MM.1S (cell line): ENCODE data around the gene AUTS2.

Experiments
- DNase-seq: peaks from one replicate; pipeline ENCODE4 v3.0.0-alpha.2; 2015
- H2AFZ ChIP-seq: fragments of 300-600 bp; sonication (generic); 2 replicates; pipeline ENCODE4 v1.6.0; 2016; ENCODE audit warnings: antibody characterized with exemption, low read length
- H3F3A ChIP-seq: fragments of 300-600 bp; sonication (generic); 2 replicates; pipeline ENCODE4 v1.6.1; 2016; ENCODE audit warnings: mild to moderate bottlenecking, antibody characterized with exemption, low read length, moderate library complexity, mixed read lengths; ENCODE audit not compliant: insufficient read depth
- H3K27ac ChIP-seq: fragments of 300-600 bp; sonication (generic); 2 replicates; pipeline ENCODE4 v1.5.1; 2016; ENCODE audit warnings: mild to moderate bottlenecking, low read length
- H3K27me3 ChIP-seq: fragments of 300-600 bp; sonication (generic); replicated peaks from 2 replicates; pipeline ENCODE4 v1.6.0; 2016; ENCODE audit warnings: low read length; ENCODE audit not compliant: insufficient read depth
- H3K36me3 ChIP-seq: fragments of 300-600 bp; sonication (generic); replicated peaks from 2 replicates; pipeline ENCODE4 v1.6.1; 2016; ENCODE audit warnings: mild to moderate bottlenecking, low read length, mixed read lengths; ENCODE audit not compliant: insufficient read depth
- H3K4me1 ChIP-seq: fragments of 300-600 bp; sonication (generic); 2 replicates; pipeline ENCODE4 v1.6.1; 2016; ENCODE audit warnings: low read length, mixed read lengths
- H3K4me2 ChIP-seq: fragments of 300-600 bp; sonication (generic); 2 replicates; pipeline ENCODE4 v1.6.0; 2016; ENCODE audit warnings: low read depth, low read length
- H3K4me3 ChIP-seq: fragments of 300-600 bp; sonication (generic); 2 replicates; pipeline ENCODE4 v1.5.1; 2016; ENCODE audit warnings: low read length, mixed read lengths
- H3K79me2 ChIP-seq: fragments of 300-600 bp; sonication (generic); 2 replicates; pipeline ENCODE4 v1.6.1; 2016; ENCODE audit warnings: mixed run types, low read length, mixed read lengths
- H3K9ac ChIP-seq: fragments of 300-600 bp; sonication (generic); 2 replicates; pipeline ENCODE4 v1.6.1; 2016; ENCODE audit warnings: low read length, mixed read lengths
- H3K9me2 ChIP-seq: fragments of 300-600 bp; sonication (generic); replicated peaks from 2 replicates; pipeline ENCODE4 v1.6.1; 2016; ENCODE audit warnings: mild to moderate bottlenecking, low read length, mixed read lengths; ENCODE audit not compliant: insufficient read depth
- H3K9me3 ChIP-seq: fragments of 300-600 bp; sonication (generic); replicated peaks from 2 replicates; pipeline ENCODE4 v1.6.1; 2016; ENCODE audit warnings: mild to moderate bottlenecking, low read length, mixed read lengths; ENCODE audit not compliant: insufficient read depth
- H4K20me1 ChIP-seq: fragments of 300-600 bp; sonication (generic); 2 replicates; pipeline ENCODE4 v1.6.1; 2016; ENCODE audit warnings: mild to moderate bottlenecking, low read length, moderate library complexity, mixed read lengths; ENCODE audit not compliant: insufficient read depth
- EZH2 ChIP-seq: fragments of 300-600 bp; sonication (generic); optimal IDR thresholded peaks from 2 replicates; pipeline ENCODE3; 2017; ENCODE audit warnings: low read depth, mild to moderate bottlenecking, antibody characterized with exemption, low read length, mixed read lengths
- EZH2phosphoT487 ChIP-seq: fragments of 300-600 bp; sonication (generic); IDR thresholded peaks from 2 replicates; pipeline ENCODE4 v1.6.1; 2018; ENCODE audit warnings: antibody characterized with exemption, low read length
- TF ChIP-seq, protein P1 (sequence below): fragments of 300-600 bp; sonication (generic); IDR thresholded peaks from 2 replicates; pipeline ENCODE4 v1.5.1; 2016; ENCODE audit warnings: antibody characterized with exemption, low read length, mixed read lengths

The AUTS2 gene

DNA sequence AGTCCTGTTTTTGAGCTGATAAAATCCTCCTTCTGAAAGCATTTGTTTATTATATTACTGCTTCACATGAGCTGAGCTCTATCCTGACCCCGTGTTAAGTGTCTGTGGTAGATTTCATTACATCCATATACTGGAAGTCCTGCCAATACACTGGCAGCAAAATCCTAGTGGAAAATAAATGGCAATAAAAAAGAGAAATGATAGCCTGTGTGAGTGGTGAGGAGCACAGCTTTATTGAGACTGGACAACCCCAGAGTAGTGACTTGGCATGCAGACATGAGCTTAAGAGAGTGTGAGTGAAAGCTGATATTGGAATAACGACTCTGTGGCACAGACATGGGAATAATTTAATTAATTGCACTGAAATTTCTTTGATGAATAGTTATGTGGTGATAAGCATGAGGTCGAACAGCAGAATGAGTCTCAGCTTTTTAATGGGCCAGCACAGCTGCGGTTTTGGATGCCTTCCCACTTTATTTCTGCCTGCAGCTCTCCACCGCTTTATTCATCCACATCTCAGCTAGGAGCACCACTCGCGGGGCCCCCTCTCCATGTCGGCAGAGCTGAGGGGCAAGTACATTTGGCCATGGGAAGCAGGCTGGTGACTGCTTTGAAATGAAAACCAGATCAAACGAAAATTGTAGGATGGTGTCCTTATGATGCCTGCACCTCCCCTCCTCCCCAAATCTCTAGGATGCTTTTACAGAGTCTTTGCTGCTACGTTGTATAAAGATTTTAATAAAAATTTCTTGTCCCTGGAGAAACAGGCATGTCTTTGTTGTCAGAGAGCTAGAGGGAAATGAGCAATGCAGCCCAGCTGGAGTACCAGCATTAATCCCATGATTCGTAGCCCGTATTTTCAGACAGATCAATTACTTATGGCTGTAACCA is 494.3 kb downstream of the AUTS2 start:
- Histone ChIP-seq H3F3A (no peaks in the 10 kb centered on the region), H3K9me3 (no peaks in the 10 kb centered on the region), H3K27ac (no peak overlapping the region), H3K4me2 (no peak overlapping the region), H2AFZ (no peak overlapping the region), H3K9ac (no peak overlapping the region), H4K20me1 (no peaks in the 10 kb centered on the region), H3K27me3 (no peaks in the 10 kb centered on the region), H3K4me3 (no peak overlapping the region), H3K9me2 (no peaks in the 10 kb centered on the region), H3K79me2 (no peaks in the 10 kb centered on the region), H3K36me3 (no peaks in the 10 kb centered on the region), H3K4me1 (no peaks in the 10 kb centered on the region)
- no peak for DNase-seq
- TF ChIP-seq EZH2, result no peak

GRCh38 chr7:70093205-70093904 is 495.1 kb downstream of the AUTS2 start:
- TF ChIP-seq EZH2phosphoT487, result no peak
- TF ChIP-seq, protein P1, sequence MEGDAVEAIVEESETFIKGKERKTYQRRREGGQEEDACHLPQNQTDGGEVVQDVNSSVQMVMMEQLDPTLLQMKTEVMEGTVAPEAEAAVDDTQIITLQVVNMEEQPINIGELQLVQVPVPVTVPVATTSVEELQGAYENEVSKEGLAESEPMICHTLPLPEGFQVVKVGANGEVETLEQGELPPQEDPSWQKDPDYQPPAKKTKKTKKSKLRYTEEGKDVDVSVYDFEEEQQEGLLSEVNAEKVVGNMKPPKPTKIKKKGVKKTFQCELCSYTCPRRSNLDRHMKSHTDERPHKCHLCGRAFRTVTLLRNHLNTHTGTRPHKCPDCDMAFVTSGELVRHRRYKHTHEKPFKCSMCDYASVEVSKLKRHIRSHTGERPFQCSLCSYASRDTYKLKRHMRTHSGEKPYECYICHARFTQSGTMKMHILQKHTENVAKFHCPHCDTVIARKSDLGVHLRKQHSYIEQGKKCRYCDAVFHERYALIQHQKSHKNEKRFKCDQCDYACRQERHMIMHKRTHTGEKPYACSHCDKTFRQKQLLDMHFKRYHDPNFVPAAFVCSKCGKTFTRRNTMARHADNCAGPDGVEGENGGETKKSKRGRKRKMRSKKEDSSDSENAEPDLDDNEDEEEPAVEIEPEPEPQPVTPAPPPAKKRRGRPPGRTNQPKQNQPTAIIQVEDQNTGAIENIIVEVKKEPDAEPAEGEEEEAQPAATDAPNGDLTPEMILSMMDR, result no peak
- TF ChIP-seq EZH2, result no peak

DNA sequence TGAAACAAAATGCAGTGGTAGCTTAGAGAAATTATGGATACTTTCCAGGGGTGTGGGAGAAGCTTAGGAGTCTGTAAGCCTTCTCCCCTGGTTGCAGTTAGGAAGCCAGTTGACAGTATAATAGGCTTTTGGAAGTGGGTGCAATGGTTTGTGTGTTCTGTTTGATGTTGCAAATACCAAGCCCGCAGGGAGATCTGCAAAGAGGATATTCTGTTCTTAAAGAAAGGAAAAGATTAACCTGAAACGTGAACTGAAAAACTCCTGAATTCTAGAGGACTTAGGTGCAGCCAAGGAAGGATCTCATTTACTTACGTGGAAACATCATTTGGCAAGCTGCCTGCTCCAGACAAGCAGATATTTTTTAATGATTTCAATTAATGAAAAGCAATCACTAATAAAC is 496.6 kb downstream of the AUTS2 start:
- Histone ChIP-seq H3K27me3 (no peaks in the 10 kb centered on the region), H3K9ac (no peak overlapping the region), H3K4me3 (no peak overlapping the region), H2AFZ (no peak overlapping the region), H4K20me1 (no peaks in the 10 kb centered on the region), H3K79me2 (no peaks in the 10 kb centered on the region), H3K9me2 (no peaks in the 10 kb centered on the region), H3K36me3 (no peaks in the 10 kb centered on the region), H3K27ac (no peak overlapping the region), H3K4me2 (no peak overlapping the region), H3K4me1 (no peaks in the 10 kb centered on the region), H3K9me3 (no peaks in the 10 kb centered on the region), H3F3A (no peaks in the 10 kb centered on the region)
- TF ChIP-seq, protein P1, result no peak
- TF ChIP-seq EZH2phosphoT487 (no peak), EZH2 (no peak)
- DNase-seq, result no peak

More at GRCh38 chr7:70093205-70093904, 495.1 kb downstream of the AUTS2 start:
- no peaks in the 10 kb centered on the region for H3K9me2 ChIP-seq
- H3K27ac ChIP-seq, result no peak overlapping the region
- no peak overlapping the region for H3K4me2 ChIP-seq
- no peaks in the 10 kb centered on the region for H4K20me1 ChIP-seq
- no peaks in the 10 kb centered on the region for H3K79me2 ChIP-seq
- no peak overlapping the region for H3K9ac ChIP-seq
- no peak overlapping the region for H2AFZ ChIP-seq
- no peak overlapping the region for H3K4me3 ChIP-seq
- no peaks in the 10 kb centered on the region for H3K9me3 ChIP-seq
- no peak for DNase-seq
- H3K36me3 ChIP-seq, result no peaks in the 10 kb centered on the region
- H3F3A ChIP-seq, result no peaks in the 10 kb centered on the region
- H3K4me1 ChIP-seq, result no peaks in the 10 kb centered on the region
- no peaks in the 10 kb centered on the region for H3K27me3 ChIP-seq
